Activated CD4-positive, alpha-beta T cell treated with anti-CD3 and anti-CD28 coated beads for 36 hours (primary cell): ENCODE measurements around the gene TBC1D32. TPM values are rescaled to one million over a fixed set of nuclear protein-coding genes. Genes with fewer than 3 reads are reported as not detected.
"Not testable (repeated sequence)": the region's sequence is repeated elsewhere in the genome, so short reads cannot be mapped to it uniquely, and the experiment has no call there.

Source experiments
- ATAC-seq: fragments of 200-7000 bp; cut with Tn5 transposase; one replicate; pipeline ENCODE4 v1.10.0; 2021; ENCODE audit warnings: mild to moderate bottlenecking, moderate library complexity
- CTCF ChIA-PET: fragments of 350-600 bp; sonication (Branson Sonifier 250); formaldehyde crosslinking; loops from one replicate; lab custom pipeline; 2021; ENCODE audit warnings: antibody characterized with exemption; lab: Charles Lee
- POLR2A ChIA-PET: fragments of 350-600 bp; sonication (Branson Sonifier 250); formaldehyde crosslinking; loops from one replicate; lab custom pipeline; 2021; ENCODE audit warnings: antibody characterized with exemption, inconsistent platforms; lab: Charles Lee
- DNase-seq: peaks from one replicate; pipeline ENCODE4 v3.0.0-alpha.2; 2020
- H3K27ac Mint-ChIP-seq: one replicate; pipeline ENCODE4 v1.8.0; 2021; ENCODE audit warnings: mixed read lengths
- H3K27me3 Mint-ChIP-seq: one replicate; pipeline ENCODE4 v1.8.0; 2021; ENCODE audit warnings: mixed read lengths
- H3K36me3 Mint-ChIP-seq: one replicate; pipeline ENCODE4 v1.8.0; 2021; ENCODE audit warnings: low read depth, mixed read lengths
- H3K4me1 Mint-ChIP-seq: one replicate; pipeline ENCODE4 v1.8.0; 2021; ENCODE audit warnings: mixed read lengths
- H3K4me3 Mint-ChIP-seq: one replicate; pipeline ENCODE4 v1.8.0; 2021; ENCODE audit warnings: mild to moderate bottlenecking, moderate library complexity, mixed read lengths
- H3K9me3 Mint-ChIP-seq: one replicate; pipeline ENCODE4 v1.8.0; 2021; ENCODE audit warnings: low read depth, mixed read lengths
- intact Hi-C, 2 experiments: fragments of 100-400 bp; cut with DNase I in 1 of 2; cut with micrococcal nuclease in 1 of 2; formaldehyde crosslinking; loops; one replicate each; pipeline versions ENCODE4 v1.14.2 to v1.15.1; 2022 to 2024; cut with DNase I, micrococcal nuclease
- total RNA-seq, 2 experiments: library from RNA; stranded (reverse); gene quantifications; one replicate each; pipeline ENCODE4 v1.2.3, GENCODE V29; 2021

The TBC1D32 gene
- total RNA-seq, 2 experiments from 2014 or later, result 9.2 to 9.9 TPM

GRCh38 chr6:121216928-121217327, 117.4 kb downstream of the TBC1D32 start:
- ATAC-seq, result no peak
- POLR2A ChIA-PET, result interaction anchor here (0.6 kb wide), 1 partner anchor 441 kb away, joined by 5 read pairs; no protein-coding TSS in a partner anchor
- no peak overlapping the region for H3K27ac Mint-ChIP-seq
- peaks cover 79% of the 10 kb centered on the region for H3K36me3 Mint-ChIP-seq
- no peaks in the 10 kb centered on the region for H3K27me3 Mint-ChIP-seq
- no peaks in the 10 kb centered on the region for H3K4me1 Mint-ChIP-seq
- H3K9me3 Mint-ChIP-seq, result peaks cover 23% of the 10 kb centered on the region
- H3K4me3 Mint-ChIP-seq, result no peak overlapping the region
- no peak for DNase-seq
- intact Hi-C loops, result no loop called here
- CTCF ChIA-PET, result no interaction called here

DNA sequence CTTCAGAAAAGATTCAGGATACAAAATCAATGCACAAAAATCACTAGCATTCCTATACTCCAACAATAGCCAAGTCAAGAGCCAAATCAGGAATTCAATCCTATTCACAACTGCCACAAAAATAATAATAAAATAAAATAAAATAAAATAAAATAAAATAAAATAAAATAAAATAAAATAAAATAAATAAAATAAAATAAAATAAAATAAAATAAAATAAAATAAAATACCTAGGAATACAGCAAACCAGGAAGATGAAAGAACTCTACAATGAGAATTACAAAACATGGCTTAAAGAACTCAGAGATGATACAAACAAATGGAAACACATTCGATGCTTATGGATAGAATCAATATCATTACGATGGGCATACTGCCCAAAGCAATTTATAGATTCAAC, 120.9 kb downstream of the TBC1D32 start:
- Mint-ChIP-seq H3K9me3 (peaks cover 20% of the 10 kb centered on the region), H3K36me3 (peaks cover 60% of the 10 kb centered on the region)
- ATAC-seq, DNase-seq, H3K4me3 Mint-ChIP-seq, H3K27ac Mint-ChIP-seq, H3K27me3 Mint-ChIP-seq, H3K4me1 Mint-ChIP-seq, POLR2A ChIA-PET, CTCF ChIA-PET, intact Hi-C loops: not testable (repeated sequence)

GRCh38 chr6:121210943-121211342, 123.3 kb downstream of the TBC1D32 start:
- peaks cover 10% of the 10 kb centered on the region for H3K9me3 Mint-ChIP-seq
- no peak overlapping the region for H3K4me3 Mint-ChIP-seq
- ATAC-seq (no peak), DNase-seq (no peak)
- H3K36me3 Mint-ChIP-seq, result peaks cover 44% of the 10 kb centered on the region
- ChIA-PET CTCF (no interaction called here), POLR2A (no interaction called here)
- H3K27me3 Mint-ChIP-seq, result no peaks in the 10 kb centered on the region
- H3K4me1 Mint-ChIP-seq, result no peaks in the 10 kb centered on the region
- no peak overlapping the region for H3K27ac Mint-ChIP-seq
- intact Hi-C loops, result no loop called here

GRCh38 chr6:121205569-121205968, 128.7 kb downstream of the TBC1D32 start:
- H3K36me3 Mint-ChIP-seq, result peaks cover 12% of the 10 kb centered on the region
- no peak overlapping the region for H3K27ac Mint-ChIP-seq
- no peaks in the 10 kb centered on the region for H3K9me3 Mint-ChIP-seq
- intact Hi-C loops, result no loop called here
- no peak overlapping the region for H3K4me3 Mint-ChIP-seq
- H3K27me3 Mint-ChIP-seq, result no peaks in the 10 kb centered on the region
- no peak for ATAC-seq
- ChIA-PET POLR2A (no interaction called here), CTCF (no interaction called here)
- H3K4me1 Mint-ChIP-seq, result no peaks in the 10 kb centered on the region
- DNase-seq, result no peak

DNA sequence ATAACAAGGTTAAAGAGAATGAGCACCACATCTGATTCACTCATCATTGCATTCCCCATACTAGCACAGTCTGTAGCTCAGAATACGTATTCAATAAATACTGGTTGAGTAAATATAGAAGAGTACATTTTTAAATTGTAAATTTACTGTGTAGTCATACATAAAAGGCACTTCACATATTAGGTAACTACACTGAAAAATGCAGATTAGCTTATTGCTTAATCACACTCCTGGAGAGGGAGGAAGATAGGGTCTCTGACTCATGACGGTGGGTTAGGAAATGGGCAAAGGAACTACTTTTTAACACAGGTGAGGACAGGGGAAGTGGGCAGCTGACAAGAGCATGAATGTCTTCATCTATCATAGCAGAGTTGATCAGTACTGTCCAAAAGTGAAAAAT, 133.2 kb downstream of the TBC1D32 start:
- no peak for DNase-seq
- peaks cover 8% of the 10 kb centered on the region for H3K36me3 Mint-ChIP-seq
- no peak overlapping the region for H3K27ac Mint-ChIP-seq
- CTCF ChIA-PET, result no interaction called here
- intact Hi-C loops, result no loop called here
- POLR2A ChIA-PET, result no interaction called here
- no peaks in the 10 kb centered on the region for H3K4me1 Mint-ChIP-seq
- no peaks in the 10 kb centered on the region for H3K27me3 Mint-ChIP-seq
- H3K4me3 Mint-ChIP-seq, result no peak overlapping the region
- ATAC-seq, result no peak
- H3K9me3 Mint-ChIP-seq, result no peaks in the 10 kb centered on the region

GRCh38 chr6:121196042-121196441, 138.2 kb downstream of the TBC1D32 start:
- H3K27me3 Mint-ChIP-seq, DNase-seq, intact Hi-C loops, CTCF ChIA-PET, H3K4me1 Mint-ChIP-seq, H3K27ac Mint-ChIP-seq, ATAC-seq, H3K9me3 Mint-ChIP-seq, H3K4me3 Mint-ChIP-seq, POLR2A ChIA-PET: not testable (repeated sequence)
- peaks cover 12% of the 10 kb centered on the region for H3K36me3 Mint-ChIP-seq

DNA sequence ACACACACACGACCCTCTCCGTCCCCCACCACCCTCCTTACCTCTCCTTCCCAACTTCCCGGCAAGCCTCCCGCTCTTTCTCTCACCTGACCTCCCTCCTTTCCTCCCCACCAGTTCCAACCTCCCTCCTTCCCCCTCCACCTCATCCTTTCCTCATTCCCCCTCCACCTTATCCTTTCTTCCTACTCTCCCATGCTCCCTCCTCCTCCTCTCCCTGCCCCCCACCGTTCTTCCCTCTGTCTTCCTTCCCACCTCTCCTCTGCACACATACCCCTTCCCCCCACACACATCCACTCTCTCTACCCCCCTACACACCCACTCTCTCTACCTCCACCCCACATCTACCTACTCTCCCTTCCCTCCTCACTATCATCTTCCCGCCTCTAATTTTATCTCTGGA, 144.2 kb downstream of the TBC1D32 start:
- H3K9me3 Mint-ChIP-seq, result no peaks in the 10 kb centered on the region
- H3K36me3 Mint-ChIP-seq, result no peaks in the 10 kb centered on the region
- ChIA-PET CTCF (no interaction called here), POLR2A (no interaction called here)
- no peak overlapping the region for H3K4me3 Mint-ChIP-seq
- no peaks in the 10 kb centered on the region for H3K4me1 Mint-ChIP-seq
- ATAC-seq, result no peak
- DNase-seq, result no peak
- intact Hi-C loops, result no loop called here
- H3K27ac Mint-ChIP-seq, result no peak overlapping the region
- no peaks in the 10 kb centered on the region for H3K27me3 Mint-ChIP-seq

GRCh38 chr6:121188356-121188755, 145.9 kb downstream of the TBC1D32 start:
- no peak overlapping the region for H3K27ac Mint-ChIP-seq
- no peak for DNase-seq
- H3K36me3 Mint-ChIP-seq, result no peaks in the 10 kb centered on the region
- POLR2A ChIA-PET, result no interaction called here
- no peaks in the 10 kb centered on the region for H3K27me3 Mint-ChIP-seq
- H3K4me1 Mint-ChIP-seq, result no peaks in the 10 kb centered on the region
- CTCF ChIA-PET, result no interaction called here
- H3K4me3 Mint-ChIP-seq, result no peak overlapping the region
- H3K9me3 Mint-ChIP-seq, result no peaks in the 10 kb centered on the region
- no peak for ATAC-seq
- intact Hi-C loops, result no loop called here

- Mint-ChIP-seq H3K27me3 (no peaks in the 10 kb centered on the region), H3K4me3 (no peak overlapping the region), H3K9me3 (no peaks in the 10 kb centered on the region), H3K4me1 (no peaks in the 10 kb centered on the region), H3K36me3 (no peaks in the 10 kb centered on the region), H3K27ac (no peak overlapping the region)
- intact Hi-C loops, result no loop called here
- ChIA-PET CTCF (no interaction called here), POLR2A (interaction anchor here (0.6 kb wide), 1 partner anchor 479 kb away, joined by 5 read pairs; no protein-coding TSS in a partner anchor)
- DNase-seq (no peak), ATAC-seq (no peak)
These were observed 146.5 kb downstream of the TBC1D32 start for GRCh38 chr6:121187833-121188200.

DNA sequence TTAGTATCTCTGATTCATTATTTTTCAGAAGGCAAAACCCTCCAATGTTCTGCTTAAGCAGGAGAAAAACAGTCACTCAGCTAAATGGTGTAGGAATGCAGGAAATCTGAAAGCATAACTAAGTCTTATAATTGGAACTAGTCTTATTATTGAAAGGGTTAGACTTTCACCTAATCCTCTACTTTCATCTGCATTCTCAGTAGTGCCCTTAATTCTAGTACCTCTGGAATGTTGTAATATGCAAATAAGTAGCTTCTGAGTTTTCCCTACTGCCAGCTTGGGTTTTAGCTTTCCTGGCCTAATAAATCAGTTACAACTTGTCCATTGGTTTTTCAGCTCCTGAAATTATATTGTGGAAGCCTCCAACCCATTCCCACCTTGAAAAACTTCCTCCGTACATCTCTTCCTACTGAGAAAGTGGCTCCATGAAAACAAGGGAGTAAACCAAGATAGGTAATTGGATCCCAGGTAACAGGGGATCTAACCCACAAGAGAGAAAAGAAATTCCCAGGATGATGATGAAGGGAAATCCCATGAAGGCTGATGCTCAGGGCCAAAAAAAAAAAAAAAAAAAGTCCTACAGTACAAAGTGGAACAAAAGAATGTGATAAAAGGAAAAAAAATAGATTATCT, 147.0 kb downstream of the TBC1D32 start:
- ChIA-PET POLR2A (interaction anchor here (0.6 kb wide), 1 partner anchor 479 kb away, joined by 5 read pairs; no protein-coding TSS in a partner anchor), CTCF (no interaction called here)
- no peak for DNase-seq
- Mint-ChIP-seq H3K4me3 (no peak overlapping the region), H3K36me3 (no peaks in the 10 kb centered on the region), H3K27me3 (no peaks in the 10 kb centered on the region), H3K4me1 (no peaks in the 10 kb centered on the region), H3K27ac (no peak overlapping the region), H3K9me3 (no peaks in the 10 kb centered on the region)
- ATAC-seq, result no peak
- intact Hi-C loops, result no loop called here

DNA sequence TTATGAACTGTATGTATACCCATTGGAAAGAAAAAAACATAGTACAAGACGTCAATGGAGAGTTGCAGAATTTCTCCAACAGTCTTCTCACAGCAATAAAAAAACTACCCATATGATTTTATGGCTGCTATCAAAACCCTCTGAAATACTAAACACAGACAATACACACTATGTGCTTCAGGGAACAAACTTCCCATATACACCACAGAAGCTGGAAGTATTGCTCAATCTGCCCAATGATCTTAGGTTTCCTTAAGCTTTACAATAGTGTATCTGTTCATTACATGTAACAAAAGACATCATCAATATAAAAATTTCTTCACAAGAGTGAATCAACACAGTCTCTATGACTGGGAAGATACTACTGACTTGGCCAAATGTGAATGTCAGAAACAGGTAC, 150.5 kb downstream of the TBC1D32 start:
- ChIA-PET CTCF (no interaction called here), POLR2A (no interaction called here)
- intact Hi-C loops, result no loop called here

GRCh38 chr6:121175827-121176226, 158.5 kb downstream of the TBC1D32 start:
- H3K9me3 Mint-ChIP-seq, result peaks cover 9% of the 10 kb centered on the region
- H3K4me3 Mint-ChIP-seq, result no peak overlapping the region
- DNase-seq (no peak), ATAC-seq (no peak)
- peaks cover 9% of the 10 kb centered on the region for H3K36me3 Mint-ChIP-seq
- POLR2A ChIA-PET, result no interaction called here
- intact Hi-C loops, result no loop called here
- no peaks in the 10 kb centered on the region for H3K27me3 Mint-ChIP-seq
- CTCF ChIA-PET, result no interaction called here
- no peak overlapping the region for H3K27ac Mint-ChIP-seq
- no peaks in the 10 kb centered on the region for H3K4me1 Mint-ChIP-seq

More for the DNA sequence above, 150.5 kb downstream of the TBC1D32 start:
- no peak overlapping the region for H3K4me3 Mint-ChIP-seq
- H3K9me3 Mint-ChIP-seq, result peaks cover 12% of the 10 kb centered on the region
- no peaks in the 10 kb centered on the region for H3K27me3 Mint-ChIP-seq
- no peak overlapping the region for H3K27ac Mint-ChIP-seq
- ATAC-seq (no peak), DNase-seq (no peak)
- H3K36me3 Mint-ChIP-seq, result peaks cover 10% of the 10 kb centered on the region
- H3K4me1 Mint-ChIP-seq, result no peaks in the 10 kb centered on the region
